B cell (primary cell): Measurements from ENCODE around the gene TLR8. TPM values are rescaled to one million over a fixed set of nuclear protein-coding genes. Genes with fewer than 3 reads are reported as not detected.

Source experiments
- ATAC-seq: fragments of 200-7000 bp; cut with Tn5 transposase; one replicate; pipeline ENCODE4 v1.10.0; 2021; ENCODE audit warnings: low read depth, mild to moderate bottlenecking, moderate number of reproducible peaks, moderate library complexity
- CTCF ChIA-PET: fragments of 350-600 bp; sonication (Branson Sonifier 250); formaldehyde crosslinking; loops from one replicate; lab custom pipeline; 2021; ENCODE audit warnings: antibody characterized with exemption, inconsistent platforms; lab: Charles Lee
- POLR2A ChIA-PET: fragments of 350-600 bp; sonication (Branson Sonifier 250); formaldehyde crosslinking; loops from one replicate; lab custom pipeline; 2021; ENCODE audit warnings: antibody characterized with exemption; lab: Charles Lee
- DNase-seq: peaks from one replicate; pipeline ENCODE4 v3.0.0; 2013
- H2AFZ ChIP-seq: 2 replicates; pipeline ENCODE4 v1.6.1; 2012; ENCODE audit warnings: mild to moderate bottlenecking, low read depth, low read length; ENCODE audit not compliant: insufficient read depth, poor library complexity, severe bottlenecking
- H3K27ac ChIP-seq, 2 donors: 1 replicate in 1 of 2; 2 replicates in 1 of 2; pipeline ENCODE4 v1.5.1; 2012 to 2013; ENCODE audit warnings: low read length in 2 of 2, mild to moderate bottlenecking in 2 of 2, moderate library complexity in 1 of 2
- H3K27me3 ChIP-seq, 4 experiments: fragments of 200-600 bp in 1 of 4; sonication (generic) in 1 of 4; replicated peaks in 1 of 4; 1 replicate in 2 of 4; 2 replicates in 2 of 4; pipeline versions ENCODE4 v1.6.1 to v1.7.0; 2013 to 2016; ENCODE audit warnings: low read length in 3 of 4, mild to moderate bottlenecking in 2 of 4, mixed read lengths in 1 of 4, moderate library complexity in 1 of 4; ENCODE audit not compliant: insufficient read depth in 4 of 4, control insufficient read depth in 3 of 4; ENCODE audit errors: control extremely low read depth in 1 of 4
- H3K36me3 ChIP-seq, 2 experiments: replicated peaks in 1 of 2; 1 replicate in 1 of 2; 2 replicates in 1 of 2; pipeline versions ENCODE4 v1.6.1 to v1.7.1; 2013; ENCODE audit warnings: low read length in 1 of 2; ENCODE audit not compliant: insufficient read depth in 2 of 2, control insufficient read depth in 1 of 2; ENCODE audit errors: control extremely low read depth in 1 of 2, extremely low read depth in 1 of 2
- H3K4me1 ChIP-seq, 2 donors: fragments of 200-600 bp in 1 of 2; sonication (generic) in 1 of 2; 1 replicate in 1 of 2; 2 replicates in 1 of 2; pipeline versions ENCODE4 v1.5.1 to v1.6.1; 2013 to 2017; ENCODE audit warnings: low read length in 2 of 2; ENCODE audit not compliant: control insufficient read depth in 2 of 2, insufficient read depth in 2 of 2
- H3K4me2 ChIP-seq: replicated peaks from 2 replicates; pipeline ENCODE3; 2012; ENCODE audit warnings: mild to moderate bottlenecking, low read depth, low read length; ENCODE audit not compliant: poor library complexity, severe bottlenecking
- H3K4me3 ChIP-seq, 5 experiments: fragments of 200-600 bp in 1 of 5; sonication (generic) in 1 of 5; 1 replicate in 3 of 5; 2 replicates in 2 of 5; pipeline versions ENCODE4 v1.5.1 to v1.7.0; 2011 to 2016; ENCODE audit warnings: low read length in 4 of 5, mild to moderate bottlenecking in 4 of 5, low read depth in 2 of 5, control low read depth in 1 of 5, moderate library complexity in 1 of 5; ENCODE audit not compliant: insufficient read depth in 1 of 5; ENCODE audit errors: control extremely low read depth in 1 of 5, extremely low read depth in 1 of 5
- H3K79me2 ChIP-seq: fragments of 200-600 bp; sonication (generic); one replicate; pipeline ENCODE4 v1.6.0; 2016; ENCODE audit warnings: low read length; ENCODE audit not compliant: control insufficient read depth, insufficient read depth
- H3K9ac ChIP-seq: fragments of 200-600 bp; sonication (generic); 2 replicates; pipeline ENCODE4 v1.6.1; 2017; ENCODE audit warnings: mild to moderate bottlenecking, low read length, moderate library complexity
- H3K9me3 ChIP-seq, 3 donors: one replicate each; pipeline versions ENCODE4 v1.6.1 to v1.7.1; 2013; ENCODE audit warnings: low read length in 2 of 3; ENCODE audit not compliant: control insufficient read depth in 2 of 3, insufficient read depth in 1 of 3; ENCODE audit errors: control extremely low read depth in 1 of 3
- H4K20me1 ChIP-seq: 2 replicates; pipeline ENCODE4 v1.6.0; 2012; ENCODE audit warnings: mild to moderate bottlenecking, low read length; ENCODE audit not compliant: insufficient read depth, control insufficient read depth, poor library complexity, severe bottlenecking
- H3K27ac Mint-ChIP-seq: one replicate; pipeline ENCODE4 v1.8.0; 2021; ENCODE audit warnings: mixed read lengths
- H3K27me3 Mint-ChIP-seq: one replicate; pipeline ENCODE4 v1.8.0; 2021; ENCODE audit warnings: mixed read lengths
- H3K4me1 Mint-ChIP-seq: one replicate; pipeline ENCODE4 v1.8.0; 2021; ENCODE audit warnings: mixed read lengths
- H3K4me3 Mint-ChIP-seq: one replicate; pipeline ENCODE4 v1.8.0; 2021; ENCODE audit warnings: mixed read lengths
- H3K9me3 Mint-ChIP-seq: one replicate; pipeline ENCODE4 v1.8.0; 2022; ENCODE audit warnings: mixed read lengths; ENCODE audit not compliant: insufficient read depth
- EZH2 ChIP-seq: IDR thresholded peaks from 2 replicates; pipeline ENCODE4 v1.6.1; 2012; ENCODE audit warnings: borderline replicate concordance, low read depth, mild to moderate bottlenecking, moderate library complexity, low read length; ENCODE audit not compliant: insufficient read depth, poor library complexity, severe bottlenecking
- whole genome bisulfite sequencing: methylation state at CpG from one replicate; pipeline ENCODE4 v1.1.5; 2013; ENCODE audit warnings: missing lambda C conversion rate; ENCODE audit not compliant: insufficient coverage; 5-methylcytosine and 5-hydroxymethylcytosine counted together
- intact Hi-C: fragments of 100-400 bp; cut with micrococcal nuclease; formaldehyde crosslinking; loops from one replicate; pipeline ENCODE4 v1.10.0; 2022
- polyA plus RNA-seq: library from polyadenylated mRNA; depleted of rRNA; stranded (reverse); fragments of >200 nt; gene quantifications from 2 replicates; pipeline ENCODE4 v1.2.3, GENCODE V29; 2012
- total RNA-seq, 2 donors: library from RNA; stranded (reverse); fragments of 120-200 nt in 1 of 2; gene quantifications; 1 replicate in 1 of 2; 2 replicates in 1 of 2; pipeline versions ENCODE4 v1.2.3 to v1.2.4, GENCODE V29; 2013 to 2022
- TF ChIP-seq, protein P1 (sequence below): fragments of 200-600 bp; IDR thresholded peaks from one replicate; pipeline ENCODE4 v1.8.0; 2022; ENCODE audit warnings: antibody characterized with exemption, mild to moderate bottlenecking

Gene TLR8
- total and polyA plus RNA-seq, 2 donors (not counting 1 experiment from before 2014, with no cell fraction given): 0.19 to 0.39 TPM

DNA sequence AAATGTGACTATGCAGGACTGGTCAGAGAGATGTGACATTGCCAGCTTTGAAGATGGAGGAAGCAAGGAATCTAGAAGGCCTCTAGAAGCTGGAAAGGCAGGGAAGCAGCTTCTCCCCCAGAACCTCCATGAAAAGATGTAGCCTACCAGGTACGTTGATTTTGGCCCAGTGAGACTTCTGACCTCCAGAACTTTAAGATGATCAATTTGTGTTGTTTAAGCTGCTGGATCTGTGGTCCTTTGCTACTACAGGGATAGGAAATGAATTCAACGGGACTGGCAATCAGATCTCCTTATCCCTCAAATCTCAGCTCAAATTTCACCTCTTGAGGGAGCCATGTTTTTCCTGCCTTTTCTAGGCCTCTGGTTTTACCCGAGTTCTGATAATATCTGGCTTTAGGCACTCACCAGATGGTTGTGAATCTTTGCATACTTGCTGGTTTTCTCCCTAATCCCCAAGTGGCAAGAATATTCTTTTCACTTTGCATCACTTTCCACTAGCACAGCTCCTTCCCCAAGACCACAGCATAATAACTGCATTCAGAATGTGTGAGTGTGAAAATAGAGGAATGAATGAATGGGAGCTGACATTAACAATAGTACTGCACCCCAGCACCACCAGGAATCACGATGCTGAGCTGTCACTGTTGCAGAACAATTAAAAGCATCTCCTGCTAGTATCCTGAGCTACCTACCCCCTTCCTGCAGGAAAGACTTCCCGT is 42.9 kb downstream of the TLR8 start:
- no peaks in the 10 kb centered on the region for H3K9me3 Mint-ChIP-seq
- POLR2A ChIA-PET: interaction anchor here (1.3 to 7.9 kb wide), 3 partner anchors 26 to 539 kb away, joined by 3 to 130 read pairs (median 25); partner anchors contain the start of gene TMSB4X
- peaks cover 68% of the 10 kb centered on the region for H3K4me1 Mint-ChIP-seq
- H3K4me3 Mint-ChIP-seq: peak overlapping the region; percentile 75
- peak overlapping the region; percentile 93 for H3K27ac Mint-ChIP-seq
- H3K27me3 Mint-ChIP-seq: no peaks in the 10 kb centered on the region
- TF ChIP-seq, protein P1, sequence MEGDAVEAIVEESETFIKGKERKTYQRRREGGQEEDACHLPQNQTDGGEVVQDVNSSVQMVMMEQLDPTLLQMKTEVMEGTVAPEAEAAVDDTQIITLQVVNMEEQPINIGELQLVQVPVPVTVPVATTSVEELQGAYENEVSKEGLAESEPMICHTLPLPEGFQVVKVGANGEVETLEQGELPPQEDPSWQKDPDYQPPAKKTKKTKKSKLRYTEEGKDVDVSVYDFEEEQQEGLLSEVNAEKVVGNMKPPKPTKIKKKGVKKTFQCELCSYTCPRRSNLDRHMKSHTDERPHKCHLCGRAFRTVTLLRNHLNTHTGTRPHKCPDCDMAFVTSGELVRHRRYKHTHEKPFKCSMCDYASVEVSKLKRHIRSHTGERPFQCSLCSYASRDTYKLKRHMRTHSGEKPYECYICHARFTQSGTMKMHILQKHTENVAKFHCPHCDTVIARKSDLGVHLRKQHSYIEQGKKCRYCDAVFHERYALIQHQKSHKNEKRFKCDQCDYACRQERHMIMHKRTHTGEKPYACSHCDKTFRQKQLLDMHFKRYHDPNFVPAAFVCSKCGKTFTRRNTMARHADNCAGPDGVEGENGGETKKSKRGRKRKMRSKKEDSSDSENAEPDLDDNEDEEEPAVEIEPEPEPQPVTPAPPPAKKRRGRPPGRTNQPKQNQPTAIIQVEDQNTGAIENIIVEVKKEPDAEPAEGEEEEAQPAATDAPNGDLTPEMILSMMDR: no peak
- TF ChIP-seq EZH2: no peak
- no peak overlapping the region for H2AFZ ChIP-seq
- peak overlapping the region; percentile 88 for H3K27ac ChIP-seq
- no peak overlapping the region for H3K4me3 ChIP-seq
- DNase-seq (no peak), ATAC-seq (no peak)
- H3K4me2 ChIP-seq: peak overlapping the region; percentile 71
- peaks cover 72% of the 10 kb centered on the region for H3K79me2 ChIP-seq
- H3K9me3 ChIP-seq: no peaks in the 10 kb centered on the region
- peaks cover 75 to 80% of the 10 kb centered on the region in 2 donors for H3K4me1 ChIP-seq
- peak overlapping the region; percentile 22 for H3K9ac ChIP-seq
- no peaks in the 10 kb centered on the region for H3K27me3 ChIP-seq
- intact Hi-C loops: no loop called here
- CTCF ChIA-PET: interaction anchor here (0.8 to 7.4 kb wide), 7 partner anchors 10 to 540 kb away, joined by 3 to 214 read pairs (median 14); partner anchors contain the start of gene TMSB4X
- no peaks in the 10 kb centered on the region for H3K36me3 ChIP-seq
- H4K20me1 ChIP-seq: peaks cover 6% of the 10 kb centered on the region
- no CpG with 5 or more reads among the region's 5 CpGs for WGBS
